Suprapubic skin (tissue), 4 donors: ENCODE measurements around the gene KIF25. TPM values are rescaled to one million over a fixed set of nuclear protein-coding genes. Genes with fewer than 3 reads are reported as not detected.

ENCODE experiments used
- DNase-seq, 2 donors: peaks; one replicate each; pipeline ENCODE4 v3.0.0-alpha.2; 2019; ENCODE audit warnings: low spot score in 2 of 2
- H3K27ac ChIP-seq: fragments of 200-600 bp; sonication (generic); one replicate; pipeline ENCODE4 v1.5.1; 2019
- H3K27me3 ChIP-seq: fragments of 200-600 bp; sonication (generic); one replicate; pipeline ENCODE4 v1.5.1; 2019
- H3K36me3 ChIP-seq: fragments of 200-600 bp; sonication (generic); one replicate; pipeline ENCODE4 v1.5.1; 2019
- H3K4me1 ChIP-seq: fragments of 200-600 bp; sonication (generic); one replicate; pipeline ENCODE4 v1.5.1; 2019
- H3K4me3 ChIP-seq: fragments of 200-600 bp; sonication (generic); one replicate; pipeline ENCODE4 v1.5.1; 2019; ENCODE audit warnings: mild to moderate bottlenecking
- H3K9me3 ChIP-seq: fragments of 200-600 bp; sonication (generic); one replicate; pipeline ENCODE4 v1.5.1; 2019
- EP300 ChIP-seq: sonication (generic); formaldehyde crosslinking; IDR thresholded peaks from one replicate; pipeline ENCODE4 v1.6.1; 2017; ENCODE audit warnings: antibody characterized with exemption
- POLR2A ChIP-seq, 2 donors: fragments of 450-650 bp; IDR thresholded peaks; one replicate each; pipeline ENCODE4 v1.6.1; 2017; ENCODE audit warnings: antibody characterized with exemption in 2 of 2, mild to moderate bottlenecking in 2 of 2, moderate library complexity in 2 of 2
- POLR2AphosphoS5 ChIP-seq, 3 donors: sonication (generic); formaldehyde crosslinking; IDR thresholded peaks; one replicate each; pipeline ENCODE4 v1.6.1; 2017; ENCODE audit warnings: antibody characterized with exemption in 3 of 3
- WGBS: methylation state at CpG from one replicate; pipeline ENCODE4 v1.1.5; 2018; 5-methylcytosine and 5-hydroxymethylcytosine counted together
- total RNA-seq, 4 donors: library from RNA; depleted of rRNA; stranded (reverse); fragments of >200 nt; gene quantifications; one replicate each; pipeline ENCODE4 v1.1.0, GENCODE V29; 2016
- TF ChIP-seq, protein P1 (sequence below), 2 donors: fragments of 200-600 bp in 1 of 2; fragments of 450-650 bp in 1 of 2; sonication (generic) in 1 of 2; IDR thresholded peaks; one replicate each; pipeline ENCODE4 v1.5.1; 2016 to 2019; ENCODE audit warnings: antibody characterized with exemption in 2 of 2, mild to moderate bottlenecking in 1 of 2, moderate library complexity in 1 of 2

The KIF25 gene
- total RNA-seq, 4 donors from 2014 or later = 0.76 TPM; not detected in 3

DNA sequence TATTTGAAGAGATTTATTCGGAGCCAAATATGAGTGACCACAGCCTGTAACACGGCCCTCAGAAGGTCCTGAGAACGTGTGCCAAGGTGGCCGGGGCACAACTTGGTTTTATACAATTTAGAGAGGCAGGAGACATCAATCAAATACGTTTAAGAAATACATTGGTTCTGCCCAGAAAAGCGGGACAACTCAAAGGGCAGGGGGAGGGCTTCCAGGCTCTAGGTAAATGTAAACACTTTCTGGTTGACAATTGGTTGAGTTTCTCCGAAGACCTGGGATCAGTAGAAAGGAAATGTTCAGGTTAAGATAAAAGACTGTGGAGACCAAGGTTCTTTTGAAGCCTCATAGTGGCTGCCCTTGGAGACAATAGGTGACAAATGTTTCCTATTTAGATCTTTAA lies 18.9 kb upstream of the KIF25 start:
- Histone ChIP-seq H3K9me3 (no peaks in the 10 kb centered on the region), H3K4me3 (no peak overlapping the region), H3K27me3 (no peaks in the 10 kb centered on the region), H3K36me3 (no peaks in the 10 kb centered on the region), H3K4me1 (no peaks in the 10 kb centered on the region), H3K27ac (no peak overlapping the region)
- WGBS = 85% methylated on average over 7 of the region's 7 CpGs
- DNase-seq = no peak
- no peak for TF ChIP-seq EP300
- TF ChIP-seq POLR2AphosphoS5 (IDR thresholded peaks at IDR 0.05) = no peak
- TF ChIP-seq POLR2A (IDR thresholded peaks at IDR 0.05) = no peak
- TF ChIP-seq, protein P1, sequence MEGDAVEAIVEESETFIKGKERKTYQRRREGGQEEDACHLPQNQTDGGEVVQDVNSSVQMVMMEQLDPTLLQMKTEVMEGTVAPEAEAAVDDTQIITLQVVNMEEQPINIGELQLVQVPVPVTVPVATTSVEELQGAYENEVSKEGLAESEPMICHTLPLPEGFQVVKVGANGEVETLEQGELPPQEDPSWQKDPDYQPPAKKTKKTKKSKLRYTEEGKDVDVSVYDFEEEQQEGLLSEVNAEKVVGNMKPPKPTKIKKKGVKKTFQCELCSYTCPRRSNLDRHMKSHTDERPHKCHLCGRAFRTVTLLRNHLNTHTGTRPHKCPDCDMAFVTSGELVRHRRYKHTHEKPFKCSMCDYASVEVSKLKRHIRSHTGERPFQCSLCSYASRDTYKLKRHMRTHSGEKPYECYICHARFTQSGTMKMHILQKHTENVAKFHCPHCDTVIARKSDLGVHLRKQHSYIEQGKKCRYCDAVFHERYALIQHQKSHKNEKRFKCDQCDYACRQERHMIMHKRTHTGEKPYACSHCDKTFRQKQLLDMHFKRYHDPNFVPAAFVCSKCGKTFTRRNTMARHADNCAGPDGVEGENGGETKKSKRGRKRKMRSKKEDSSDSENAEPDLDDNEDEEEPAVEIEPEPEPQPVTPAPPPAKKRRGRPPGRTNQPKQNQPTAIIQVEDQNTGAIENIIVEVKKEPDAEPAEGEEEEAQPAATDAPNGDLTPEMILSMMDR (IDR thresholded peaks at IDR 0.05) = no peak

DNA sequence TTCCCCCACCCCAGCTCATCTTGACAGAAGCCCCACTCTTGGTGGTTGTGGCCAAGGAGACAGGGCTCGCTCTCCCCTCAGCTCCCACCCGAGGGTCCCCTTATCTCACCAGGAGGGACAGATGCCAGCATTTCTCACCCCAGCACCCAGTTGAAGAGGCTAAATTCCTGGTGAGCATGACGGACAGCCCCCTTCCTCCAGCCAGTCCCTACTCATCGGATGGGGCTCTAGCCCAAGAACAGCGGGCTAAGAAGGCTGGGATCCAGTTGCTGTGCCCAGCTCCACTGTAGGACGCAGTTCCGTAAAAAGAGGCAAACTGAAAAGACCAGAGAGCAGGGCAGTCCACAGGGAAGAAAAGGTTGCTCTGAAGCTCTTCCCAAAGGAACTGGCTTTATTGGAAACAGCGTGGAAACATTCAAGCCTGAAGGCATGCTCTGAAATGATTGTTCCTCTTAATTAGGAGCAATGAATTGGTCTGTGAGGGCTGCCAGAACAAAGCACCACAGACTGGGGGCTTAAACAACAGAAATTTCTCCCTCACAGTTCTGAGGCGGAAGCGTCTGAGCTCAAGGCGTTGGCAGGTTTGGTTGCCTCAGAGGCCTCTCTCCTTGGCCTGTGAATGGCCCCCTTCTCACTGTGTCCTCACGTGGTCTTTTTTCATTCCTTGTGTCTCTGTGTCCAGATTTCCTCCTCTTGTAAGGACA lies 17.9 kb upstream of the KIF25 start:
- Histone ChIP-seq H3K9me3 (no peaks in the 10 kb centered on the region), H3K4me3 (no peak overlapping the region), H3K27ac (no peak overlapping the region), H3K27me3 (no peaks in the 10 kb centered on the region), H3K36me3 (no peaks in the 10 kb centered on the region), H3K4me1 (no peaks in the 10 kb centered on the region)
- WGBS = 82% methylated on average over 11 of the region's 12 CpGs
- TF ChIP-seq, protein P1 (IDR thresholded peaks at IDR 0.05) = no peak
- TF ChIP-seq POLR2A (IDR thresholded peaks at IDR 0.05) = no peak
- TF ChIP-seq POLR2AphosphoS5 (IDR thresholded peaks at IDR 0.05) = no peak
- no peak for TF ChIP-seq EP300
- DNase-seq = no peak

DNA sequence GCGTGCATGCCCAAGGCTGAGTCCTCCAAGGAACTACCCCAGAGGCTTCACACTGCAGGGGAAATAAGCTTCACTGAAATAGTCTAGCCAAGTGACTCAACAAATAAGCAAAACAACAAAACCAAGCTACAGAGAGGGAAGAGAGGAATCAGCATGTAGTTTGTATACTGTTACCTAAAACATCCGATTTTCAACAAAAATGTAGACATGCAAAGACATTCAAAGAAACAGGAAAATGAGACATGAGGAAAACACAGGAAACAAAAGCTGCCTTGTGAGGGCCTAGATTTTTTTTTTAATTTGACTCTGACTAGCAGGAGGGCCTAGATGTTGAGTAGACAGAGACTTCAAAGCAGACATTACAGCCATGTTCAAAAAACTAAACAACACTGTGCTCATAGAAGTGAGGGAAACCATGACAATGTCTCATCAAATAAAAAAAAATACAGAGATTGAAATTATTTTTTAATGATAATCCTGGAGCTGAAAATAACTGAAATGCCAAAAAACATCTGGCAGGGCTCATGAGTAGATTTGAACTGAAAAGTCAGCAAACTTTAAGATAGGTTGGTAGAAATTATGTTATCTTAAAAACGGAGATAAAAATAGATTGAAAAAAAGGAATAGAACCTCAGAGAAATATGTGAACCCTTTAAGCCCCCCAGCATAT lies 16.4 kb upstream of the KIF25 start:
- Histone ChIP-seq H3K27me3 (no peaks in the 10 kb centered on the region), H3K4me1 (no peaks in the 10 kb centered on the region), H3K27ac (no peak overlapping the region), H3K4me3 (no peak overlapping the region), H3K36me3 (no peaks in the 10 kb centered on the region), H3K9me3 (no peaks in the 10 kb centered on the region)
- 83% methylated on average over 3 of the region's 3 CpGs for WGBS
- DNase-seq = peak in 1 of 2 donors; percentile 46
- no peak for TF ChIP-seq POLR2AphosphoS5 (IDR thresholded peaks at IDR 0.05)
- TF ChIP-seq, protein P1 (IDR thresholded peaks at IDR 0.05) = no peak
- no peak for TF ChIP-seq POLR2A (IDR thresholded peaks at IDR 0.05)

DNA sequence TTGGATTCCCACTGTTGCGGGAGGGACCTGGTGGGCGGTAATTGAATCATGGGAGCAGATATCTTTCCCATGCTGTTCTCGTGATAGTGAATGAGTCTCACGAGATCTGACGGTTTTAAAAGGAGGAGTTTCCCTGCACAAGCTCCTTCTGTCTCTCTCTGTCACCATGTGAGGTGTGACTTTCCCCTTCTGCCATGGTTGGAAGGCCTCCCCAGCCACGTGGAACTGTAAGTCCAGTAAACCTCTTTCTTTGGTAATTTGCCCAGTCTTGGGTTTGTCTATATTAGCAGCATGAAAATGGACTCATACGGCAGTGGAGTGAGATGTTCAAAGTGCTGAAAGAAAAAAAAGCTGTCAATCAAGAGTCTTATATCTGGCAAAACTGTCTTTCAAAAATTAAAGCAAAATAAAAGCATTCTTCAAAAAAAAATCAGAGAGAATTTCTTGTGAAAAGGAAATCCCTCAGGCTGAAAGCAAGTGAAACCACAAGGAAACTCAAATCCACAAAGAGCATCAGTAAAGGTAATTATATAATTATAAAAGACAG lies 15.5 kb upstream of the KIF25 start:
- Histone ChIP-seq H3K9me3 (no peaks in the 10 kb centered on the region), H3K36me3 (no peaks in the 10 kb centered on the region), H3K4me3 (no peak overlapping the region), H3K27ac (no peak overlapping the region), H3K4me1 (no peaks in the 10 kb centered on the region), H3K27me3 (no peaks in the 10 kb centered on the region)
- TF ChIP-seq, protein P1 (IDR thresholded peaks at IDR 0.05) = no peak
- TF ChIP-seq POLR2A (IDR thresholded peaks at IDR 0.05) (no peak), POLR2AphosphoS5 (IDR thresholded peaks at IDR 0.05) (no peak), EP300 (no peak)
- WGBS = 74% methylated on average over 7 of the region's 7 CpGs
- DNase-seq = no peak

DNA sequence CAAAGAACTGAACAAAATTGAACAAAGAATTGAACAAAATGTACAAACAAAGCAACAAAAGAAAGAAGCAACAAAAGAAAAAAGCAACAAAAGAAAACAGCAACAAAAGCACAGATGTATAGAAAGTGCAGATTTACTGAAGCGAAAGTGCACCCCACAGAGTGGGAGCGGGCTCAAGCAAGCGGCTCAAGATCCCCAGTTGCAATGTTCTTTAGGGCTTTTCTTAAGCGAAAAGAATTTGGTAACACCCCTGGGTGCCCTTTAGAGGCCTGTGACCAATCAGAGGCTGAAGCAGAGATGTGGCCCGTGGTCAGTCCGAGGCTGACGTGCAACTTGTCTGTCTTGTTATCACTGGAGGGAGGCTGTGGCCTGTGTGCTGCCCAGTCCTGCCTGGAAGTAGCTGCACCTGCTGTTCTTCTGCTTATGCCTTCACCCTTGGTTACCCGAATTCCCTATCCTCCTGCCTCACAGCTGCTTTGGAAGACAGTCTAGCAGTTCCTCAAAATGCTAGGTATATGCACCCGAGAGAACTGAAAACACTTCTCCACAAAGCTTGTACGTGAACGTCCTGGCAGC lies 13.2 kb upstream of the KIF25 start:
- 94% methylated on average over 11 of the region's 11 CpGs for WGBS

More for the DNA sequence above, 13.2 kb upstream of the KIF25 start:
- no peak overlapping the region for H3K4me3 ChIP-seq
- no peaks in the 10 kb centered on the region for H3K36me3 ChIP-seq
- H3K27me3 ChIP-seq = no peaks in the 10 kb centered on the region
- H3K27ac ChIP-seq = no peak overlapping the region
- no peak for TF ChIP-seq EP300
- TF ChIP-seq POLR2A (IDR thresholded peaks at IDR 0.05) = no peak
- TF ChIP-seq, protein P1 (IDR thresholded peaks at IDR 0.05) = no peak
- TF ChIP-seq POLR2AphosphoS5 (IDR thresholded peaks at IDR 0.05) = no peak
- no peaks in the 10 kb centered on the region for H3K9me3 ChIP-seq
- H3K4me1 ChIP-seq = no peaks in the 10 kb centered on the region
- peak in 1 of 2 donors; percentile 28 for DNase-seq
